GM18858 (cell line): ENCODE data around the gene STON2.
"Not testable (repeated sequence)": the region's sequence is repeated elsewhere in the genome, so short reads cannot be mapped to it uniquely, and the experiment has no call there.

Experiments used
- ATAC-seq: cut with Tn5 transposase; IDR thresholded peaks from one replicate; pipeline ENCODE4 v1.9.1; 2021; ENCODE audit not compliant: unreplicated experiment

The STON2 gene

DNA sequence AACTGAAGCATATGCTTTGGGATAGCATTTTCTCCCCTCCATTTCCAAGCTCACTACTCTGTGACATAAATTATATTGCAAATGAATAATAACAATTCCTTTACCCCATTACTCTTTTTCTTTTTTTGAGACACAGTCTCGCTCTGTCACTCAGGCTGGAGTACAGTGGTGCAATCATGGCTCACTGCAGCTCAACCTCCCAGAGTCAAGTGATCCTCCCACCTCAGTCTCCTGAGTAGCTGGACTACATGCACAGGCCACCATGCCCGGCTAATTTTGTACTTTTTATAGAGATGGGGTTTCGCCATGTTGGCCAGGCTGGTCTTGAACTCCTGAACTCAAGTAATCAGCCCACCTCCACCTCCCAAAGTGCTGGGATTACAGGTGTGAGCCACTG lies 130.1 kb downstream of the STON2 start:
- no peak for ATAC-seq

DNA sequence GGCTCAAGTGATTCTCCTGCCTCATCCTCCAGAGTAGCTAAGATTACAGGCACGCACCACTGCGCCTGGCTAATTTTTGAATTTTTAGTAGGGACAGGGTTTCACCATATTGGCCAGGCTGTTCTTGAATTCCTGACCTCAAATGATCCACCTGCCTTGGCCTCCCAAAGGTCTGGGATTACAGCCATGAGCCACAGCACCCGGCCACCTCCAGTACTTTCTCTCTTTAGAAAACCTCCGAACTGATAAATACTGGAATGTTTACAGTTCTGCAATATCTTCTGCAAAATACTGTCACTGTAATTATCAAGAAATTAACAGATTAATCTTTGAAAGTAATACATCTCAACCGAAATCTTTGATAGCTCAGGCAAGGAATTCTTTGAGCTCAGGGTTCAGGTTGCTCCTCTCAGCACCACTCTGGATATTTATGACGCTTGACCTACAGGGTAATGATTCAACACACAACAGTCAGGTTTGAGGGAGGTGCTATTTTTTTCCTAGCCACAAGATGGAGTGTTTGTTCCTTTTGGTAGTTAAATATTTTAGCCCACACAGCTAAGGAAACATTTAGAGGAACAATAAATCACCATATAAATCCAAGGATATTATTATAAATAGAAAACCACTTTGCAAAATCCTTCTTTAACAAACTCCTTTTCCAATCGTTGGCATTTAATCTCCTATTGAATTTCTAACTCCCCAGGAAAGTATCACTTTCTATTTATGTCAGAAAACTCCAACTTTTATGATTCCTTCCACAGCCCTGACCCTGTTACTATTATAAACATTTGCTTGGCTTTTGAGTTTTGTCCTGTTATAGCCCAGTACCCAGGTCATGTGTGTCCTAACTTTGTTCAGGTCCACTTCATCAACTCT lies 130.8 kb downstream of the STON2 start:
- peak; percentile 86 for ATAC-seq

DNA sequence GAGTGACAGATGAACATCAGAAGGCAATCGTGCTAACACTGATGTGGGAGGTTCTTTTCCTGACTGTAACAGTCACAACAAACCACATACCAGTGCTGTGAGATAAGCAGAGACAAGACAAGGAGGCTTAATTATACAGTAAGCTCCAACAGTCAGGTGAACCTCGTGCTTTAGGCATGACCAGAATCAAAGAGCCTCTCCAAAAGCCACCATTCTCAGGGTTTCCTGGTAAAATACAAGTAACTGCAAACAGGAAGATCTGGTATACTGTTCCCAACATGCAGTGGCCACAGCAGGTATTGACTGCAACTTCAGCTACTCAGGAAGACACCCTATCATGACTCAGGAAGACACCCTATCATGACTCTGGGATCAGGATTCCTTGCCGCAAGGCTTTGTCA lies 132.1 kb downstream of the STON2 start:
- ATAC-seq = no peak

DNA sequence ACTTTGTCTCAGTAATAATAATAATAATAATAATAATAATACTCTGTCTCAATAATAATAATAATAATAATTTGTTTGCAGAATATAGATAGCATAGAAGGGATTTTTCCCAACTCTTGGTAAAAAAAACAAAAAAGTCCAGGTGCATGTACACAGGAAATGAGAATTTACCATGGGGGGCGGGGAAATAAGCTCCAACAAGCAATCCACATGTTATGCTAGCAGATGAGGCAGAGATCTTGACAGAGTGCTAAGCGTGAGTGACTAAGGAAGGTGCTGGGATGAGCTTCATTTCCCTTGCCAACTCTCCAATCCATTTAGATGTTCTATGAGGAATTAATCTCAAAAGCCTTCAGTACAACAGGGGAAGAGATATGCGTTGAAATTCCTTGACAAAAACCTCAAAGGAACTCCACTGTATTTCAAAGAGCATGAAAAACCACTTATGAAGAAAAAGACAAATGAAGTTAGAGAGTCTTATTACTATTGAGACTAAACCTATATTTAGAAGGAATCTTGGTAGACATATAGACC lies 134.4 kb downstream of the STON2 start:
- ATAC-seq = no peak

DNA sequence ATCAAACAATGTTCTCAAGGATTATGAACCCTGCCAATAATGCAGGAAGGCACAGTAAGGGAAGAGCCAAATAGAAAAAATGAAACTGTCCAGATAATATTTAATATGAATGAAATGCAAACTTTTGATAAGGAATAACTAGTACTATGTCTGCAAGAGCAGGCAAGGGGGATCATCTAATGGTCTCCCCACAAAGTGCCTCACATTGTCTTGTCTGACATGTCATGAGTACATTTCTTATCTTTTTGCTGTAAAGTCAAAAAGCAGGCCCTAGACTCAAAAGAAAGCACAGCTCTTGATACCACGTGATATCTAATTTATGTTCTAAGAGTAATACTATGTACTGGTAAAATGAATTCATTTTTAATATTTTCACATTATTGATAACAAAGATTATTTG lies 135.5 kb downstream of the STON2 start:
- ATAC-seq = no peak

DNA sequence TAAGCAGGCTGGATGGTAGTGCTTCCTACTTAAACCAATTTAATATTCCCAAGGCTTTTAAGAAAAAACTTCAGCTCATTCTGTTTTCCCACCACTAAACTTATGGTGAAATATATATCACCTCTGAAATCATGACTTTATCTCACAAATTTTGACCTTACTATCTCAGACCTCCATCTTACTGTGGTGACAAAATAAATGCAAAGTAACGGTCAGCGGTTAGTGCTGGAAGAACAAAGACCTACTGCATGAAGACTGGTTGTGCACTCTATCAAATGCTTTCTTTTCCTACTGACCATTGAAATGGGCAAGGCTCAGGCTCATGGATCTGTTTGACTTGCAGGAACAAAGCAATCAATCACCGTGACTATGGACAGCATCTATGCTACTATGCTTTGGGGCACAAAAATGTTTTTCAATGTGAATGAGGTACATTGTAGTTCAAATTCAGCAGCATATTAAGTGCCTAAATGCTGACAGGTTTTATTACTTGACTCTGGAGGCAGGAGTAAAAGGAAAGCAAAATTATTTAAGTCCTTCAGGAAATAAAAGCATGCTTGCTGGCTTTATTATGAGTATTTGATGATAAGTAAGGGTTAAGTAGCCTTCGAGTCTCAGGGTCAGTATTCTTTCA lies 136.2 kb downstream of the STON2 start:
- no peak for ATAC-seq

DNA sequence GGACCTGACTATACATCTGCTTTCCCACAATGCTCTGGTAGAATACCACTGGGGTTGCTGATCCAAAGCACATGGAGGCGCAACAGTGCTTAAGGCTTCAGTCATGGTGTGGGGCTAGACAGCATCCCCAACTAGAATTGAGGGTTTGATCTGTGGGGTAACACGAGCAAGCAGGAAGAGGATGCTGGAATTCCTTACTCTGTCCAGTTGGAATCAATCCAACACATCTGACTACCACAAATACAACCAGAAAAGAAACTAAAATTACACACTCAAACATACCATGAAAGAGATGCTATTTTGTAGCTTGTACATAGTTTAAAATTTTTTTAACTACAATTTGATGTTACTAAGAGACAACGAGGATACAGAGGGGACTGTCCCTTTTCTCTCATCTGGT lies 138.9 kb downstream of the STON2 start:
- ATAC-seq = no peak

DNA sequence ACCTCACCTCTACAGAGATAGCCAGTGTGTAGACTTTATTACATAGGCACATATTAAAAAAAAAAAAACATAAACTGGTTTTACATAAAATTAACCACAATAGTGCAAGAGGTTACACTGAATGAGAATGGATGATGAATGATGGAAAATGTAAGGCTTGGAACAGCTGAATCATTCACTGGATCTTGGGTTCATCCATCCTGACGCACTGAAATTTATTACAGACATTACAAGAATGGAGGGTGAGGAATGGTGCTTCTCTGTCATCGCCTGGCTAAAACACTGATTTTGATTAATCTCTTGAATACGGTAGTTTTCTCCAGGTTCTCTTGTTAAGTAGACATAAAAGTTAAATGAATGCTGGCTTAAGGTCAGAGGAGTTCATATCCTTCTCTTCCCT lies 139.4 kb downstream of the STON2 start:
- no peak for ATAC-seq

DNA sequence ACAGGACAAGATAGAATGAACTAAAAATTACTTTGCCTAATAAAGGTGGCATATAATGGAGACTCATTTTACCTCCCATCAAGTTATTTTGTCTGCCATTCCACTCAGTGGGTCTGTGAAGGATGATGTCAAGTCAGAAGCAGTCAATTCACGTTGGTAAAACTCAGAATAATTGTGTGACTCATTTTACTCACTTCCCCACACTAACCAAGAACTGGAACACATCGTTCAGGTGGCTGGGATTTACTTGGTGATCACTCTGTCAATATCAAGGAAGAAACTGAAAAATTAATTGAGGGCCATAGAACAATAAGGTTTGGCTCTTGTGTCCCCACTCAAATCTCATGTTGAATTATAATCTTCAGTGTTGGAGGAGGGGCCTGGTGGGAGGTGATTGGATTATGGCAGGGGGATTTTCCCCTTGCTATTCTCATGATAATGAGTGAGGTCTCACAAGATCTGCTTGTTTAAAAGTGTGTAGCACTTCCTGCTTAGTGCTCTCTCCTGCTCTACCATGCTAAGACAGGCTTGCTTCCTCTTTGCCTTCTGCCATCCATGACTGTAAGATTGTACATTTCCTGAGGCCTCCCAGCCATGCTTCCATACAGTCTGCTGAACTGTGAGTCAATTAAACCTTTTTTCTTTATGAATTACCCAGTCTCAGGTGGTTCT lies 143.7 kb downstream of the STON2 start:
- ATAC-seq = peak; percentile 79

DNA sequence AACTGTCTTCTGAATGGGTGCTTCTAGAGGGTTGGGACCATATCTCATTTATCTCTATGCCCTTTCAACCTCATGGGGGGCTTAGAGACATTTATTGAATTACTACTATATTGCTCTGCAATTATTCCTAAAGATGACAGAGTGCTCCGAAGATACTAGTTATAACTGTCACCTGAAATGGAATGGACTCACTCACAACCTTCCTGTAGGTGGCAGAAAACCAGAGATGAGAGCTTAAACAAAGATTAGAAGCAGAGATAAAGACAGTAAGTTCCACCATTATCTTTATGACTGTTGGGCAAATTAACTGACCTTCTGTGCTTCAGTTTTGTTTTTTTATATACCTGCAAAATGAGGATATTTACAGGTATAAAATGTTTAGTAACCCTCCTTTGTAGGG lies 147.8 kb downstream of the STON2 start:
- ATAC-seq = no peak

DNA sequence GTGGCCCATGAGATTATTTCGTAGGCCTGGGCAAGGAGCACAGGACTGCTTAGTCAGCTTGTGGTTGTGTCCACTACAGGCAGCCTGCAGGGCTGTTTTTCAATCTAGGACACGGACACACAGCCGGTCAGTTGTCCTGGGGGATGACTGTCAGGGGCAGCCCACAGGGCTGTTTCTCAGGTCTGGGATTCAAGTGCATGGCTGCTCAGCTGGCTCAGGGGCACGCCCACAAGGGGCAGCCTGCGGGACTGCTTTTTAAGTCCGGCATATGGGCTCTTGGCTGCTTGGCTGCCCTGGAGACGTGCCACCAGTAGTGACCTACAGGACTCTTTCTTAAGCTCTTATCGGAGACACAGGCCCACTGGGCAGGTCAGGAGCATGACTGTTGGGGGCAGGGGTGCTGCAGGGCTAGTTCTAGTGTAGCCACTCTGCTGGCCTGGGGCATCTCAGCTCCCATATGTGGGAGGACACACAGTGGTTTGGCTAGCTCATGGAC lies 152.8 kb downstream of the STON2 start:
- ATAC-seq = no peak

DNA sequence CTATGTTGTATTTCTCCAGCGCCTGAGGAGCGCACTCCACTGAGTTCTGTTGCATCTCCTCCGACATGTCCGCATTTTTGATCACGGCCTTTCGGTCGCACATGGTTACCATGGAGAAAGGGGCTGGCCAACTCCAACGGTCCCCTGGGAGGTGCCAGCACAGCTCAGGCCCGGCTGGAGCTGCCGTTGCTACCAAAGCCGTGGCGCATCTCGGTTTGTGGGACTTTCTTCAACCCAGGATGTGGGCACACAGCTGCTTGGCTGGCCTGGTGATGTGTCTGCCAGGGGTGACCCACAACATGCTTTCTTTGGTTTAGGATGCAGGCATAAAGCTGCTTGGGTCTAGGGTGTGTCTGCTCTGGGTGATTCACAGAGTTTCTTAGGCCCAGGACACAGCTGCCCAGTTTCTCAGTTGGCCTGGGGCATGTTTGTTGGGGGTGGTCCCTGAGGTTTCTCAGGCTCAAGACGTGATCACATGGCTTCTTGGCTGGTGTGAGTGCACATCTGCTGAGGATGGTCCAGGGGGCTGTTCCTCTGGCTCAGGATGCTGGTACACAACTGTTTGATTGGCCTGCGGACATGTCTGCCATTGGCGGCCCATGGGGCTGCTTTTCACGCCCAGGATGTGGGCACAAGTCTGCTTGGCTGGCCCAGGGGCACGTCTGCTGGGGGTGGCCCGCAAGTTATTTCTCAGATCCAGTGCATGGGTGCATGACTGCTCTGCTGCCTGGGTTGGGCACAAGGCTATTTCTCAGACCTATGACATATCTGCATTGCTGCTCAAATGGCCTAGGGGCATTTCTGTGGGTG lies 153.5 kb downstream of the STON2 start:
- no peak for ATAC-seq

DNA sequence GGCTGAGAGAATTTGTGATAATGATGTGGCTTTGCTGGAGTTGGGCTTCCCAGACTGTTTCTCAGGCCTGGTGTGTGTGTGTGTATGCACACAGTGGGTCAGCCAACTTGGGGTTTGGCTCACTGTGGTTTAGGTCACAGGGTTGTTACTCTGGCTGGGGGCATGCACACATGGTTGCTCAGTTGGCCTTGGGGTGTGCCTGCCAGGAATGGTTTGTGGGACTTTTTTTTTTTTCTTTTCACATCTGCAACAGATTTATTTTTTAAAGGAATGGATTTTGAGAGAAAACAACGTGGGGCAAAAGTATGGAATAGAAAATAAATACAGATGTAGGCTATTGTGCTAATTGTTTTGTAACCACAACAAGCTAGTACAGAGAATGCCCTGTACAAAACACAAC lies 154.4 kb downstream of the STON2 start:
- no peak for ATAC-seq

DNA sequence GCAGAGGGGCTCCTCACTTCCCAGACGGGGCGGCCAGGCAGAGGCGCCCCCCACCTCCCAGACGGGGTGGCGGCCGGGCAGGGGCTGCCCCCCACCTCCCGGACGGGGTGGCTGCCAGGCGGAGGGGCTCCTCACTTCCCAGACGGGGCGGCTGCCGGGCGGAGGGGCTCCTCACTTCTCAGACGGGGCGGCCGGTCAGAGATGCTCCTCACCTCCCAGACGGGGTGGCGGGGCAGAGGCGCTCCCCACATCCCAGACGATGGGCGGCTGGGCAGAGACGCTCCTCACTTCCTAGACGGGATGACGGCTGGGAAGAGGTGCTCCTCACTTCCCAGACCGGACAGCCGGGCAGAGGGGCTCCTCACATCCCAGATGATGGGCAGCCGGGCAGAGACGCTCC lies 155.7 kb downstream of the STON2 start:
- ATAC-seq = not testable (repeated sequence)

DNA sequence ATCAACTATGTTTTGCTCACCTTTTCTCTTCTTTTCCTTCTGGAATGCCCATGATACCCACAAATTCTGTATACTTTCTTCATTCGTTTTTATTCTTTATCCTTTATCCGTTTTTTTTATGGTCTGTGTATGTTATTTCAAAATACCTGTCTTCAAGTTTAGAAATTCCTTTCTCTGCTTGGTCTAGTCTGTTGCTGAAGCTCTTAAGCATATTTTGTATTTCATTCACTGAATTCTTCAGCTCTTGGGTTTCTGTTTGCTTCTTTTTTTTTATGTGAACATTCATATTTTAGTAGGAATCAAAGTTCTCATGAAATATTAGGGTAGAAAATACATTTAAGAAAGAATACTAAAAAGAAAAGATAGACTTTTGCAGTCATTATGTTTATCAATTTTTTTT lies 156.6 kb downstream of the STON2 start:
- no peak for ATAC-seq

DNA sequence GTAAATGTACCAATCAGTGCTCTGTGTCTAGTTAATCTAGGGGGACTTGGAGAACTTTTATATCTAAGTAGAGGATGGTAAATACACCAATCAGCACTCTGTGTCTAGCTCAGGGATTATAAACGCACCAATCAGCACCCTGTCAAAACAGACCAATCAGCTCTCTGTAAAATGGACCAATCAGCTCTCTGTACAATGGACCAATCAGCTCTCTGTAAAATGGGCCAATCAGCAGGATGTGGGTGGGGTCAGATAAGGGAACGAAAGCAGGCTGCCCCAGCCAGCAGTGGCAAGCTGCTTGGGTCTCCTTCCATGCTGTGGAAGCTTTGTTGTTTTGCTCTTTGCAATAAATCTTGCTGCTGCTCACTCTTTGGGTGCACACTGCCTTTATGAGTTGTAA lies 163.3 kb downstream of the STON2 start:
- not testable (repeated sequence) for ATAC-seq

DNA sequence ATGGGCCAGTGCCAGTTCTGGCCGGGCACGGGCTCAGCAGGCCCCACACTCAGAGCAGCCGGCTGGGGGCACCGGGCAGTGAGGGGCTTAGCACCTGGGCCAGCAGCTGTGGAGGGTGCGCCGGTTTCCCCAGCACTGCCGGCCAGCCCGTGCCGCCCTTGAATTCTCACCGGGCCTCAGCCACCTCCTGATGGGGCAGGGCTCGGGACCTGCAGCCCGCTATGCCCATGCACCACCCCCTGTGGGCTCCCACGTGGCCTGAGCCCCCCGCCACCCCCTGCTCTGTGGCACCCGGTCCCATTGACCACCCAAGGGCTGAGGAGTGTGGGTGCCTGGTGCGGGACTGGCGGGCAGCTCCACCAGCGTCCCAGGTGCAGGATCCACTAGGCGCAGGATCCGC lies 164.0 kb downstream of the STON2 start:
- no peak for ATAC-seq

DNA sequence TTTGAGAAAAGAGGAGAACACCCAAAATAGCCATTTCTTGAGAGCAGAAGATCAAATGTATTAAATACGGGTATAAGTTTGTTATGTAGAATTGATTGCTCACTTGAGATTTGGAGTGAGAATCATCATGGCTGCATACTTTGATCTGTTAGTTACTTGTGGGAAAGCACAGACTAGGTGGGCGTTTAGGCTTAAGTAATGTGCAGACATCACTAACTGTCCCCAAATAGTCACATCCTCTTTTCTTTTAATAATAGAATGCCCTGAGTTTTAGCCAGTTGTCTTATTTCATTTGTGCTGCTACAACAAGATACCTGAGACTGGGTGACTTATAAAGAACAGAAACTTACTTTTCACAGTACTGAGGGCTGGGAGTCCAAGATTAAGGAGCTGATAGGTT lies 165.0 kb downstream of the STON2 start:
- ATAC-seq = peak; percentile 77

DNA sequence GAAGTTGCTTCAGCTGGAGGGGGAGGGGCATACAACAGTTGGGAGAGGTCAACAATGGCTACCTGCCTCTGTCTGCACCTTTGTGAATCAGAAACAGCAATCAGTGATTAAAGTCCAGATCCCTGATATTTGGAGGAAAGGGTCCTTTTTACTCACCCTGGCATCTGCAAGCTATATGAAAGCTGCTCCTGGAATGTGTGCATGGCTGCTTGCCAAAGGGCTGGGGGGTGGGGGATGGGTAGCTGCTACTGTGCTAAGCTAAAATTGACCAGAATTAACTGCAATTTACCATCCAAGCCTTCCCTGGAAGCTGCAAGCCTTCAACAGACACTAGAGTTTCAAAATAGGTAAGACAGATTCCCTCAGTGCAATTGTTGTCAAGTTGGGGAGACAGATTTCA lies 165.8 kb downstream of the STON2 start:
- no peak for ATAC-seq

DNA sequence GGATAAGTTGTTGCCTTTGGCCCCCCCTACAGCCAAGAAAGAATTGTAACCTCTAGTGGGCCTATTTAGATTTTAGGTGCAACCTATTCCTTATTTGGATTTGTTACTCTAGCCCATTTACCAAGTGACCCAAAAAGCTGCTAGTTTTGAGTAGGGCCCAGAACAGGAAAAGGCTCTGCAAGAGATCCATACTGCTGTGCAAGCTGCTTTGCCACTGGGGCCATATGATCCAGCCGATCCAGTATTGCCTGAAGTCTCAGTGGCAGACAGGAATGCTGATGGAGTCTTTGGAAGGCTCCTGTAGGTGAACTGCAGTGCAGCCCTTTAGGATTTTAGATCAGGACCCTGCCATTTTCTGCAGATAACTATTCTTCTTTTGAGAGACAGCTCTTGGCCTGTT lies 166.5 kb downstream of the STON2 start:
- ATAC-seq = no peak

DNA sequence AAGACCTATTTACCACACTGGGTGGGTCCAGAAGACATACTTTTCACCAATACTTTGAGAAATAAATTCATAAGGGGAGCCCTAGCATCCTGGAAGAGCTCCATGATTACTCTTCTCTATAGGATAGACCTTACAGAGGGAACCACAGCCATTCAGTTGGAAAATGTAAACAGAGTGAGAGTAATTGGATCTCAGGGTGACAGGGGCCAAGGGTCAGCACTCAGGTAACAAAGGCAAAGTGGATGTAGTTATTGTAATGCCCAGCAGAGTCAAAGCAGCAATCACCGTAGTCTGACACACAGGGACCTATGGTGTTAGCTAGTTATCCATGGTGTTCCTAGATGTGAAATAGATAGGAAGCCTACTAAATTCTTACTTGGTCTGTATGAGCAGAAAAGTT lies 168.6 kb downstream of the STON2 start:
- no peak for ATAC-seq
